HCT116 (cell line): ENCODE results near the gene ITGA2B. TPM values are rescaled to one million over a fixed set of nuclear protein-coding genes. Genes with fewer than 3 reads are reported as not detected.

Experiments used
- ATAC-seq: fragments of 200-7000 bp; cut with Tn5 transposase; 2 replicates; pipeline ENCODE4 v1.9.1; 2020; ENCODE audit warnings: mild to moderate bottlenecking, moderate library complexity
- BruUV-seq: library from RNA; stranded (reverse); fragments of 400-500 nt; replicated peaks from 2 replicates; lab custom pipeline; 2021; lab: Mats Ljungman, UMichigan
- CTCF ChIA-PET: fragments of 300-600 bp; sonication (Branson Sonifier 250); formaldehyde crosslinking; loops from one replicate; lab custom pipeline; 2021; ENCODE audit warnings: antibody characterized with exemption; lab: Charles Lee
- POLR2A ChIA-PET: fragments of 300-600, 350-600 bp; sonication (Branson Sonifier 250); formaldehyde crosslinking; loops from one replicate; lab custom pipeline; 2021; ENCODE audit warnings: antibody characterized with exemption; lab: Charles Lee
- RAD21 ChIA-PET, 2 experiments: fragments of 300-600 bp; sonication (Branson Sonifier 250); formaldehyde crosslinking; loops; one replicate each; lab custom pipeline; 2023; ENCODE audit warnings: low total read pairs in 2 of 2; ENCODE audit not compliant: uncharacterized antibody in 2 of 2, unreplicated experiment in 2 of 2, low non-redundant PET in 1 of 2; lab: Charles Lee
- DNase-seq: peaks from one replicate; pipeline ENCODE4 v3.0.0-alpha.2; 2010; ENCODE audit warnings: low read depth, low spot score
- H2AFZ ChIP-seq: fragments of 200-600 bp; shearing (Covaris generic), sonication (generic); 2 replicates; pipeline ENCODE4 v1.6.1; 2017; ENCODE audit warnings: low read depth, mixed run types, mixed read lengths, antibody characterized with exemption, low read length; ENCODE audit not compliant: poor library complexity, severe bottlenecking
- H3K27ac ChIP-seq: 2 replicates; pipeline ENCODE4 v1.5.1; 2012; ENCODE audit warnings: low read depth, low read length
- H3K27me3 ChIP-seq: fragments of 200-600 bp; sonication (generic); 2 replicates; pipeline ENCODE4 v1.6.1; 2016; ENCODE audit warnings: mixed run types, low read length, mixed read lengths; ENCODE audit not compliant: insufficient read depth
- H3K36me3 ChIP-seq, 2 experiments: fragments of 200-500 bp in 1 of 2; fragments of 200-600 bp in 1 of 2; sonication (Bioruptor generic) in 1 of 2; sonication (generic) in 1 of 2; 2 replicates each; pipeline versions ENCODE4 v1.5.1 to v1.6.1; 2014 to 2016; ENCODE audit warnings: low read length in 2 of 2, inconsistent platforms in 1 of 2, mixed read lengths in 1 of 2, mixed run types in 1 of 2; ENCODE audit not compliant: insufficient read depth in 2 of 2, control insufficient read depth in 1 of 2
- H3K4me1 ChIP-seq, 2 experiments: fragments of 200-600 bp in 1 of 2; sonication (generic) in 1 of 2; 2 replicates each; pipeline versions ENCODE4 v1.5.1 to v1.6.1; 2012 to 2017; ENCODE audit warnings: low read length in 2 of 2, inconsistent platforms in 1 of 2, mild to moderate bottlenecking in 1 of 2, mixed read lengths in 1 of 2, mixed run types in 1 of 2, moderate library complexity in 1 of 2; ENCODE audit not compliant: insufficient read depth in 2 of 2, control insufficient read depth in 1 of 2
- H3K4me2 ChIP-seq: fragments of 200-600 bp; sonication (generic); 2 replicates; pipeline ENCODE4 v1.6.1; 2017; ENCODE audit warnings: mixed run types, low read length, mixed read lengths
- H3K4me3 ChIP-seq, 2 experiments: fragments of 200-600 bp in 1 of 2; sonication (generic) in 1 of 2; replicated peaks in 1 of 2; 2 replicates each; pipeline ENCODE4 v1.5.1; 2011 to 2016; ENCODE audit warnings: low read length in 2 of 2, control low read depth in 1 of 2, low read depth in 1 of 2, mild to moderate bottlenecking in 1 of 2, mixed read lengths in 1 of 2, mixed run types in 1 of 2
- H3K79me2 ChIP-seq: fragments of 200-600 bp; sonication (generic); 2 replicates; pipeline ENCODE4 v1.6.1; 2017; ENCODE audit warnings: mild to moderate bottlenecking, mixed run types, low read length, moderate library complexity, mixed read lengths; ENCODE audit not compliant: insufficient read depth
- H3K9ac ChIP-seq: fragments of 200-600 bp; sonication (generic); 2 replicates; pipeline ENCODE4 v1.6.1; 2016; ENCODE audit warnings: low read length, mixed read lengths
- H3K9me2 ChIP-seq: fragments of 200-600 bp; sonication (generic), shearing (Covaris generic); 2 replicates; pipeline ENCODE4 v1.6.1; 2017; ENCODE audit warnings: mixed run types, mild to moderate bottlenecking, moderate library complexity; ENCODE audit not compliant: insufficient read depth
- H3K9me3 ChIP-seq, 2 experiments: fragments of 200-500 bp in 1 of 2; fragments of 200-600 bp in 1 of 2; sonication (Bioruptor generic) in 1 of 2; sonication (generic) in 1 of 2; 2 replicates each; pipeline ENCODE4 v1.6.1; 2014 to 2017; ENCODE audit warnings: low read length in 2 of 2, mixed read lengths in 2 of 2, inconsistent platforms in 1 of 2, low read depth in 1 of 2, mild to moderate bottlenecking in 1 of 2, mixed run types in 1 of 2, moderate library complexity in 1 of 2; ENCODE audit not compliant: control insufficient read depth in 1 of 2, insufficient read depth in 1 of 2
- H4K20me1 ChIP-seq: fragments of 200-600 bp; sonication (generic), shearing (Covaris generic); 2 replicates; pipeline ENCODE4 v1.6.1; 2017; ENCODE audit warnings: mixed run types, mild to moderate bottlenecking, moderate library complexity; ENCODE audit not compliant: insufficient read depth
- ATF3 ChIP-seq: IDR thresholded peaks from 2 replicates; pipeline ENCODE4 v1.6.1; 2012
- CBX3 ChIP-seq: IDR thresholded peaks from 2 replicates; pipeline ENCODE4 v1.6.1; 2012; ENCODE audit warnings: low read depth
- CTCF ChIP-seq, 3 experiments: fragments of 200-600 bp in 1 of 3; sonication (generic) in 1 of 3; IDR thresholded peaks in 2 of 3; conservative IDR thresholded peaks in 1 of 3; 2 replicates each; pipeline ENCODE4 v1.5.1; 2012 to 2017; ENCODE audit warnings: low read depth in 2 of 3, low read length in 2 of 3, antibody characterized with exemption in 1 of 3, borderline replicate concordance in 1 of 3, control low read depth in 1 of 3, mild to moderate bottlenecking in 1 of 3, mixed read lengths in 1 of 3, mixed run types in 1 of 3, moderate library complexity in 1 of 3; ENCODE audit not compliant: insufficient read depth in 1 of 3
- EZH2phosphoT487 ChIP-seq: fragments of 200-600 bp; IDR thresholded peaks from 2 replicates; pipeline ENCODE4 v1.6.1; 2018; ENCODE audit warnings: antibody characterized with exemption, borderline replicate concordance
- FOSL1 ChIP-seq: IDR thresholded peaks from 2 replicates; pipeline ENCODE4 v1.6.1; 2012; ENCODE audit warnings: low read depth
- JUND ChIP-seq: IDR thresholded peaks from 2 replicates; pipeline ENCODE4 v1.6.1; 2012
- MAX ChIP-seq: IDR thresholded peaks from 2 replicates; pipeline ENCODE4 v1.6.1; 2012
- POLR2AphosphoS5 ChIP-seq: IDR thresholded peaks from 2 replicates; pipeline ENCODE4 v1.6.1; 2011; ENCODE audit warnings: mild to moderate bottlenecking, low read depth, low read length, moderate library complexity
- RAD21 ChIP-seq: IDR thresholded peaks from 2 replicates; pipeline ENCODE4 v1.6.1; 2012; ENCODE audit warnings: low read depth, mild to moderate bottlenecking
- SIN3A ChIP-seq: IDR thresholded peaks from 2 replicates; pipeline ENCODE4 v1.6.1; 2012; ENCODE audit warnings: low read depth
- SP1 ChIP-seq: IDR thresholded peaks from 2 replicates; pipeline ENCODE4 v1.6.1; 2012; ENCODE audit warnings: low read depth
- TCF7L2 ChIP-seq: IDR thresholded peaks from 2 replicates; pipeline ENCODE4 v1.7.0; 2011; ENCODE audit warnings: borderline replicate concordance, inconsistent platforms; ENCODE audit not compliant: insufficient read depth, insufficient read length; ENCODE audit errors: extremely low read depth
- YY1 ChIP-seq: IDR thresholded peaks from 2 replicates; pipeline ENCODE4 v1.6.1; 2011; ENCODE audit warnings: low read length, low read depth, moderate library complexity, mild to moderate bottlenecking; ENCODE audit not compliant: insufficient replicate concordance; ENCODE audit errors: extremely low read depth
- ZBTB33 ChIP-seq: IDR thresholded peaks from 2 replicates; pipeline ENCODE4 v1.6.1; 2011; ENCODE audit warnings: mild to moderate bottlenecking, low read length, moderate library complexity; ENCODE audit not compliant: insufficient replicate concordance; ENCODE audit errors: extremely low read depth
- ZFX ChIP-seq: fragments of 450-650 bp; IDR thresholded peaks from 2 replicates; pipeline ENCODE4 v1.6.1; 2017
- ZNF274 ChIP-seq: fragments of 200-500 bp; sonication (Bioruptor generic); IDR thresholded peaks from 2 replicates; pipeline ENCODE4 v1.6.1; 2014; ENCODE audit warnings: mild to moderate bottlenecking, low read depth, low read length, inconsistent platforms
- intact Hi-C: fragments of 100-400 bp; cut with micrococcal nuclease; formaldehyde crosslinking; loops from 2 replicates; pipeline ENCODE4 v1.10.0; 2022
- total RNA-seq: library from RNA; stranded (reverse); gene quantifications from one replicate; pipeline ENCODE4 v1.2.1, GENCODE V29; 2021; ENCODE audit not compliant: unreplicated experiment

Gene ITGA2B
- total RNA-seq, 1 experiment from 2014 or later, result 7.6 TPM

GRCh38 chr17:44378171-44378705, 11.2 kb downstream of the ITGA2B start:
- no peak overlapping the region for H2AFZ ChIP-seq
- H3K4me1 ChIP-seq, result peaks cover 0 to 13% of the 10 kb centered on the region in 2 experiments; a peak in 3 of 4 replicates
- DNase-seq (no peak), ATAC-seq (no peak)
- H4K20me1 ChIP-seq, result no peaks in the 10 kb centered on the region
- no TSS peak for BruUV-seq
- RAD21 ChIA-PET, result no interaction called here
- no peaks in the 10 kb centered on the region for H3K36me3 ChIP-seq
- CTCF ChIA-PET, result no interaction called here
- no peaks in the 10 kb centered on the region for H3K9me2 ChIP-seq
- no peak overlapping the region for H3K9ac ChIP-seq
- no peak overlapping the region for H3K4me3 ChIP-seq
- TF ChIP-seq SIN3A (no peak), RAD21 (no peak), POLR2AphosphoS5 (no peak), CBX3 (no peak), ATF3 (no peak), EZH2phosphoT487 (no peak), JUND (no peak)
- TF ChIP-seq, all 23 proteins: peak for 0
- H3K27ac ChIP-seq, result no peak overlapping the region
- no peaks in the 10 kb centered on the region for H3K9me3 ChIP-seq
- no peaks in the 10 kb centered on the region for H3K79me2 ChIP-seq
- no peaks in the 10 kb centered on the region for H3K27me3 ChIP-seq
- intact Hi-C loops, result no loop called here
- no peak overlapping the region for H3K4me2 ChIP-seq
- POLR2A ChIA-PET, result no interaction called here

- RAD21 ChIA-PET, result no interaction called here
- no peak overlapping the region for H3K4me3 ChIP-seq
- H3K9me3 ChIP-seq, result no peaks in the 10 kb centered on the region
- H3K4me2 ChIP-seq, result no peak overlapping the region
- no peaks in the 10 kb centered on the region for H4K20me1 ChIP-seq
- intact Hi-C loops, result no loop called here
- ATAC-seq (no peak), DNase-seq (no peak)
- H3K27ac ChIP-seq, result no peak overlapping the region
- no peaks in the 10 kb centered on the region for H3K36me3 ChIP-seq
- POLR2A ChIA-PET, result no interaction called here
- no peaks in the 10 kb centered on the region for H3K79me2 ChIP-seq
- H3K4me1 ChIP-seq, result peaks cover 0 to 13% of the 10 kb centered on the region in 2 experiments; a peak in 3 of 4 replicates
- no peak overlapping the region for H2AFZ ChIP-seq
- no peak overlapping the region for H3K9ac ChIP-seq
- BruUV-seq, result no TSS peak
- H3K9me2 ChIP-seq, result no peaks in the 10 kb centered on the region
- no peaks in the 10 kb centered on the region for H3K27me3 ChIP-seq
- CTCF ChIA-PET, result interaction anchor here (0.7 to 1.7 kb wide), 6 partner anchors 8 to 433 kb away, joined by 3 to 9 read pairs (median 4); partner anchors contain the start of gene FAM171A2
- TF ChIP-seq SP1 (no peak), ZBTB33 (no peak), CBX3 (no peak), EZH2phosphoT487 (no peak), POLR2AphosphoS5 (no peak), CTCF (IDR thresholded peaks at IDR 0.05 in 2 of 3, conservative IDR thresholded peaks at IDR 0.05 in 1 of 3; ENCODE audit: borderline replicate concordance in 1 of 3, insufficient read depth in 1 of 3, low read depth in 2 of 3, low read length in 2 of 3) (no peak), ZNF274 (no peak), TCF7L2 (no peak), SIN3A (no peak), MAX (no peak), YY1 (no peak), RAD21 (no peak), ZFX (no peak), FOSL1 (no peak)
Observed at GRCh38 chr17:44376779-44377178, 12.7 kb downstream of the ITGA2B start.
